ENCODE measurements around the gene MRC1. TPM values are rescaled to one million over a fixed set of nuclear protein-coding genes. Genes with fewer than 3 reads are reported as not detected.

MRC1 gene
- total and polyA plus RNA-seq, 5 donors from 2014 or later, result 0.24 to 1.8 (median 0.64) TPM

GRCh38 chr10:17907641-17908040 is 98.5 kb downstream of the MRC1 start:
- Histone ChIP-seq H3K4me1 (ENCODE audit: control insufficient read depth, insufficient read depth, low read length, poor library complexity, severe bottlenecking) (no peaks in the 10 kb centered on the region), H3K4me3 (ENCODE audit: low read depth, low read length) (no peak overlapping the region), H3K27ac (ENCODE audit: insufficient read depth, low read length, poor library complexity, severe bottlenecking) (no peak overlapping the region), H3K27me3 (ENCODE audit: control insufficient read depth, insufficient read depth, low read length) (peaks cover 2% of the 10 kb centered on the region), H3K9me3 (ENCODE audit: control insufficient read depth in 2 of 2, low read length in 2 of 2) (no peaks in the 10 kb centered on the region), H3K36me3 (ENCODE audit: control insufficient read depth, insufficient read depth, low read length) (no peaks in the 10 kb centered on the region)
- Mint-ChIP-seq H3K4me3 (no peak overlapping the region), H3K9me3 (peaks cover 0 to 6% (median under 1%) of the 10 kb centered on the region in 7 donors), H3K27me3 (peaks cover 34% of the 10 kb centered on the region), H3K36me3 (peaks cover 3% of the 10 kb centered on the region), H3K27ac (no peak overlapping the region), H3K4me1 (no peaks in the 10 kb centered on the region)
- no peak for ATAC-seq (ENCODE audit: low read depth in 2 of 2)
- no peak for DNase-seq

GRCh38 chr10:17910125-17910789 is 101.1 kb downstream of the MRC1 start:
- Mint-ChIP-seq H3K4me1 (no peaks in the 10 kb centered on the region), H3K9me3 (peaks cover 0 to 6% (median 2%) of the 10 kb centered on the region in 7 donors)

GRCh38 chr10:17912754-17913153 is 103.6 kb downstream of the MRC1 start:
- Histone ChIP-seq H3K36me3 (ENCODE audit: control insufficient read depth, insufficient read depth, low read length) (no peaks in the 10 kb centered on the region), H3K27ac (ENCODE audit: insufficient read depth, low read length, poor library complexity, severe bottlenecking) (no peak overlapping the region), H3K9me3 (ENCODE audit: control insufficient read depth in 2 of 2, low read length in 2 of 2) (no peaks in the 10 kb centered on the region), H3K4me3 (ENCODE audit: low read depth, low read length) (no peak overlapping the region), H3K4me1 (ENCODE audit: control insufficient read depth, insufficient read depth, low read length, poor library complexity, severe bottlenecking) (no peaks in the 10 kb centered on the region), H3K27me3 (ENCODE audit: control insufficient read depth, insufficient read depth, low read length) (no peaks in the 10 kb centered on the region)
- no peak overlapping the region for H3K4me3 Mint-ChIP-seq
- H3K36me3 Mint-ChIP-seq, result peaks cover 3% of the 10 kb centered on the region
- peaks cover 22% of the 10 kb centered on the region for H3K27me3 Mint-ChIP-seq
- DNase-seq (no peak), ATAC-seq (ENCODE audit: low read depth in 2 of 2) (no peak)
- no peaks in the 10 kb centered on the region for H3K4me1 Mint-ChIP-seq
- H3K9me3 Mint-ChIP-seq, result peaks cover 0 to 6% (median 2%) of the 10 kb centered on the region in 7 donors
- peak overlapping the region in 1 of 3 donors; percentile 50 for H3K27ac Mint-ChIP-seq

More at GRCh38 chr10:17910125-17910789, 101.1 kb downstream of the MRC1 start:
- H3K27me3 ChIP-seq (ENCODE audit: control insufficient read depth, insufficient read depth, low read length), result no peaks in the 10 kb centered on the region
- Mint-ChIP-seq H3K27ac (no peak overlapping the region), H3K36me3 (peaks cover 3% of the 10 kb centered on the region), H3K27me3 (peaks cover 34% of the 10 kb centered on the region), H3K4me3 (no peak overlapping the region)
- DNase-seq (peak in 1 of 3 donors; percentile 47), ATAC-seq (ENCODE audit: low read depth in 2 of 2) (no peak)
- no peaks in the 10 kb centered on the region for H3K4me1 ChIP-seq (ENCODE audit: control insufficient read depth, insufficient read depth, low read length, poor library complexity, severe bottlenecking)
- no peaks in the 10 kb centered on the region for H3K36me3 ChIP-seq (ENCODE audit: control insufficient read depth, insufficient read depth, low read length)
- no peak overlapping the region for H3K4me3 ChIP-seq (ENCODE audit: low read depth, low read length)
- no peak overlapping the region for H3K27ac ChIP-seq (ENCODE audit: insufficient read depth, low read length, poor library complexity, severe bottlenecking)
- no peaks in the 10 kb centered on the region for H3K9me3 ChIP-seq (ENCODE audit: control insufficient read depth in 2 of 2, low read length in 2 of 2)

GRCh38 chr10:17913604-17914003 is 104.5 kb downstream of the MRC1 start:
- peaks cover 0 to 3% (median 0%) of the 10 kb centered on the region in 4 donors for H3K4me1 Mint-ChIP-seq
- Histone ChIP-seq H3K36me3 (ENCODE audit: control insufficient read depth, insufficient read depth, low read length) (no peaks in the 10 kb centered on the region), H3K4me1 (ENCODE audit: control insufficient read depth, insufficient read depth, low read length, poor library complexity, severe bottlenecking) (no peaks in the 10 kb centered on the region), H3K4me3 (ENCODE audit: low read depth, low read length) (no peak overlapping the region), H3K9me3 (ENCODE audit: control insufficient read depth in 2 of 2, low read length in 2 of 2) (no peaks in the 10 kb centered on the region), H3K27ac (ENCODE audit: insufficient read depth, low read length, poor library complexity, severe bottlenecking) (no peak overlapping the region), H3K27me3 (ENCODE audit: control insufficient read depth, insufficient read depth, low read length) (no peaks in the 10 kb centered on the region)
- no peak for ATAC-seq (ENCODE audit: low read depth in 2 of 2)
- no peak overlapping the region for H3K4me3 Mint-ChIP-seq
- DNase-seq, result no peak
- peaks cover 3% of the 10 kb centered on the region for H3K36me3 Mint-ChIP-seq
- peaks cover 0 to 6% (median 2%) of the 10 kb centered on the region in 7 donors for H3K9me3 Mint-ChIP-seq
- peaks cover 13% of the 10 kb centered on the region for H3K27me3 Mint-ChIP-seq
- H3K27ac Mint-ChIP-seq, result no peak overlapping the region

- no peak overlapping the region for H3K27ac ChIP-seq (ENCODE audit: insufficient read depth, low read length, poor library complexity, severe bottlenecking)
- Mint-ChIP-seq H3K27ac (no peak overlapping the region), H3K9me3 (peaks cover 0 to 6% (median 2%) of the 10 kb centered on the region in 7 donors), H3K36me3 (peaks cover 3% of the 10 kb centered on the region), H3K27me3 (peaks cover 10% of the 10 kb centered on the region), H3K4me3 (no peak overlapping the region), H3K4me1 (peaks cover 0 to 3% (median 0%) of the 10 kb centered on the region in 4 donors)
- H3K9me3 ChIP-seq (ENCODE audit: control insufficient read depth in 2 of 2, low read length in 2 of 2), result no peaks in the 10 kb centered on the region
- DNase-seq (no peak), ATAC-seq (ENCODE audit: low read depth in 2 of 2) (peak; percentile 20 to 22)
- H3K4me3 ChIP-seq (ENCODE audit: low read depth, low read length), result no peak overlapping the region
- no peaks in the 10 kb centered on the region for H3K27me3 ChIP-seq (ENCODE audit: control insufficient read depth, insufficient read depth, low read length)
- no peaks in the 10 kb centered on the region for H3K4me1 ChIP-seq (ENCODE audit: control insufficient read depth, insufficient read depth, low read length, poor library complexity, severe bottlenecking)
- no peaks in the 10 kb centered on the region for H3K36me3 ChIP-seq (ENCODE audit: control insufficient read depth, insufficient read depth, low read length)
Observed at GRCh38 chr10:17914169-17915045, 105.3 kb downstream of the MRC1 start.

GRCh38 chr10:17915181-17915580 is 106.0 kb downstream of the MRC1 start:
- Mint-ChIP-seq H3K27me3 (peaks cover 10% of the 10 kb centered on the region), H3K36me3 (peaks cover 3% of the 10 kb centered on the region), H3K27ac (no peak overlapping the region), H3K4me3 (no peak overlapping the region), H3K4me1 (peaks cover 0 to 3% (median 0%) of the 10 kb centered on the region in 4 donors), H3K9me3 (peaks cover 0 to 9% (median 2%) of the 10 kb centered on the region in 7 donors)
- no peak overlapping the region for H3K27ac ChIP-seq (ENCODE audit: insufficient read depth, low read length, poor library complexity, severe bottlenecking)
- no peaks in the 10 kb centered on the region for H3K36me3 ChIP-seq (ENCODE audit: control insufficient read depth, insufficient read depth, low read length)
- no peaks in the 10 kb centered on the region for H3K27me3 ChIP-seq (ENCODE audit: control insufficient read depth, insufficient read depth, low read length)
- no peaks in the 10 kb centered on the region for H3K9me3 ChIP-seq (ENCODE audit: control insufficient read depth in 2 of 2, low read length in 2 of 2)
- ATAC-seq (ENCODE audit: low read depth in 2 of 2) (no peak), DNase-seq (no peak)
- H3K4me1 ChIP-seq (ENCODE audit: control insufficient read depth, insufficient read depth, low read length, poor library complexity, severe bottlenecking), result no peaks in the 10 kb centered on the region
- no peak overlapping the region for H3K4me3 ChIP-seq (ENCODE audit: low read depth, low read length)

GRCh38 chr10:17918187-17918903 is 109.2 kb downstream of the MRC1 start:
- Histone ChIP-seq H3K9me3 (ENCODE audit: control insufficient read depth in 2 of 2, low read length in 2 of 2) (no peaks in the 10 kb centered on the region), H3K4me3 (ENCODE audit: low read depth, low read length) (no peak overlapping the region), H3K27ac (ENCODE audit: insufficient read depth, low read length, poor library complexity, severe bottlenecking) (no peak overlapping the region), H3K4me1 (ENCODE audit: control insufficient read depth, insufficient read depth, low read length, poor library complexity, severe bottlenecking) (no peaks in the 10 kb centered on the region), H3K27me3 (ENCODE audit: control insufficient read depth, insufficient read depth, low read length) (no peaks in the 10 kb centered on the region), H3K36me3 (ENCODE audit: control insufficient read depth, insufficient read depth, low read length) (no peaks in the 10 kb centered on the region)
- peak overlapping the region in 1 of 4 donors; percentile 1 for H3K4me3 Mint-ChIP-seq
- peaks cover 7% of the 10 kb centered on the region for H3K27me3 Mint-ChIP-seq
- peaks cover 0 to 6% (median 2%) of the 10 kb centered on the region in 7 donors for H3K9me3 Mint-ChIP-seq
- DNase-seq, result peak in 1 of 3 donors; percentile 1
- ATAC-seq (ENCODE audit: low read depth in 2 of 2), result no peak
- peaks cover 0 to 3% (median 0%) of the 10 kb centered on the region in 4 donors for H3K4me1 Mint-ChIP-seq
- no peaks in the 10 kb centered on the region for H3K36me3 Mint-ChIP-seq
- H3K27ac Mint-ChIP-seq, result peak overlapping the region in 1 of 3 donors; percentile 52

Measured in CD4-positive, CD25-positive, alpha-beta regulatory T cell (primary cell).